Measurements from ENCODE around the gene PRMT7. TPM values are rescaled to one million over a fixed set of nuclear protein-coding genes. Genes with fewer than 3 reads are reported as not detected.

The PRMT7 gene
- total and polyA plus RNA-seq, 2 experiments from 2014 or later, result 27.2 to 49.6 TPM

DNA sequence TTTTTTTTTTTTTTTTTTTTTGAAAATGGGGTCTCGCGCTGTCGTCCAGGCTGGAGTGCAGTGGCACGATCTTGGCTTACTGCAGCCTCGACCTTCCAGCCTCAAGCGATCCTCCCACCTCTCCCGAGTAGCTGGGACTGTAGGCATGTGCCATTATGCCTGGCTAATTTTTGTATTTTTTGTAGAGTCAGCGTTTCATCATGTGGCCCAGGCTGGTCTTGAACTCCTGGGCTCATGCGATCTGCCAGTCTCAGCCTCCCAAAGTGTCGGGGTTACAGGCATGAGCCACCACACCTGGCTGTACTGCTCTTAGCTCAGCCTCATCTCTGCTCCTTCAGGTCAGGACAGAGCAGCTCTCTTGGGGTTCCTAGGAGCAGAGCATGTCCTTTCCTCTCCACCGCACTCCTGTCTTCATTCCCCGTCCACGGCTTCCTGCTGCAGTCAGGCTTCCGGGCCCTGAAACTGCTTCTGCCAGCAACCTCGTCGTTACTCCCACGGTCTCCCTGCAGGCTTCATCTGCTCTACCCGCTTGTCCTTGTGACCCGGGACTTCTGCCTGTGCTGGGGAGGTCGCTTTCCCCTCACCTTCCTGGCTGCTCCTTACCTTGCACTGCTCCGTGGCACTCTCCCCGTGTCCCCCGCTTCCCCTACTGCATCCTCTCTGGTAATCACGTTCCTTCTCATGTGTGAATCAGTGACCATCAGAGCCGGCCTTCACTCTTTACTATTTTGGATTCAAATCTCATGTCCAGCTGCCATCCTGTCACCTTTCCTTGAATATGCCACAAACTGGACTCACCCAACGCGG, 38.0 kb downstream of the PRMT7 start:
- H3K4me1 ChIP-seq (ENCODE audit: insufficient read depth), result no peaks in the 10 kb centered on the region
- 92 to 93% methylated on average over 25 to 27 of the region's 27 CpGs for WGBS, 2 experiments (ENCODE audit: low coverage in 1 of 2, low lambda C conversion rate in 2 of 2, missing lambda C conversion rate in 2 of 2)
- no peak for DNase-seq

DNA sequence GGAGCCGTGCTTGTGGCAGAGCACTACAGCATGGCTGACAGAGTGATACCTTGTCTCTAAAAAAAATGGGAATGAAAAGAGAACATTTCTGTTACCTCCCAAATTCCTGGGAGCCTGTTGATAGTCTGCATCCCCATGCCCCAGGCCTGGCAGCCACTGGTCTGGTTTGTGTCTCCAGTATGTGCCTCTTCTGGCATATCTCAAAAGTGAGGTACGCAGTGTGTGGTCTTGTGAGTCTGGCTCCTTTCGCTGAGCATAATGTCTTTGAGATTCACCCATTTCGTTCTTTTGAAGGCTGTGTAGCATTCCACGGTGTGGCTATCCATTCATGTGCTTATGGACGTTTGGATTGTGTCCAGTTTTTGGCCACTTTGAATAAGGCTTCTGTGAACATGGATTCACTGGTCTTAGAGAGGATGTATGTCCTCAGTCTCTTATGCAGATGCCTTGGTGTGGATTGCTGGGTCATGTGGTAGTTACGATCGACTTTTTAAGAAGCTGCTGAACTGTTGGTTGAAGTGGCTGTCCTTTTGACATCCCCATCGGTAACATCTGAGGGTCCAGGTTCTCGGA, 39.1 kb downstream of the PRMT7 start:
- in situ Hi-C loops (cut with MboI), result no loop called here
- Histone ChIP-seq H3K27me3 (replicated peaks; ENCODE audit: insufficient read depth) (no peaks in the 10 kb centered on the region), H3K4me1 (ENCODE audit: insufficient read depth) (no peaks in the 10 kb centered on the region), H3K4me2 (ENCODE audit: unreplicated experiment) (no peak overlapping the region), H3K27ac (no peak overlapping the region), H3F3A (ENCODE audit: insufficient read depth) (no peaks in the 10 kb centered on the region), H3K9me2 (ENCODE audit: insufficient read depth) (no peaks in the 10 kb centered on the region), H3K36me3 (ENCODE audit: low read depth) (peaks cover 3% of the 10 kb centered on the region; the same call in 1 of the 2 replicates), H3K79me2 (ENCODE audit: insufficient read depth) (no peaks in the 10 kb centered on the region), H3K9ac (no peak overlapping the region), H3K9me3 (ENCODE audit: low read depth) (no peaks in the 10 kb centered on the region), H3K4me3 (no peak overlapping the region), H4K20me1 (ENCODE audit: insufficient read depth) (no peaks in the 10 kb centered on the region), H2AFZ (no peak overlapping the region)
- no peak for DNase-seq
- no peak for TF ChIP-seq EZH2 (IDR thresholded peaks at IDR 0.05; ENCODE audit: insufficient read depth, poor library complexity, severe bottlenecking)
- TF ChIP-seq EZH2phosphoT487 (IDR thresholded peaks at IDR 0.05; ENCODE audit: insufficient read depth, low read depth), result no peak
- 91 to 93% methylated on average over 10 of the region's 10 CpGs for WGBS, 2 experiments (ENCODE audit: low coverage in 1 of 2, low lambda C conversion rate in 2 of 2, missing lambda C conversion rate in 2 of 2)

More for the DNA sequence above, 38.0 kb downstream of the PRMT7 start:
- H3K9me2 ChIP-seq (ENCODE audit: insufficient read depth), result no peaks in the 10 kb centered on the region
- no peak overlapping the region for H3K4me3 ChIP-seq
- H3K27ac ChIP-seq, result no peak overlapping the region
- no peaks in the 10 kb centered on the region for H3K27me3 ChIP-seq (replicated peaks; ENCODE audit: insufficient read depth)
- no peaks in the 10 kb centered on the region for H4K20me1 ChIP-seq (ENCODE audit: insufficient read depth)
- H3K36me3 ChIP-seq (ENCODE audit: low read depth), result peaks cover 3% of the 10 kb centered on the region; the same call in 1 of the 2 replicates
- H3K4me2 ChIP-seq (ENCODE audit: unreplicated experiment), result no peak overlapping the region
- no peak overlapping the region for H2AFZ ChIP-seq
- no peaks in the 10 kb centered on the region for H3F3A ChIP-seq (ENCODE audit: insufficient read depth)
- in situ Hi-C loops (cut with MboI), result no loop called here
- H3K9me3 ChIP-seq (ENCODE audit: low read depth), result no peaks in the 10 kb centered on the region
- TF ChIP-seq EZH2phosphoT487 (IDR thresholded peaks at IDR 0.05; ENCODE audit: insufficient read depth, low read depth), result no peak
- no peak for TF ChIP-seq EZH2 (IDR thresholded peaks at IDR 0.05; ENCODE audit: insufficient read depth, poor library complexity, severe bottlenecking)
- H3K79me2 ChIP-seq (ENCODE audit: insufficient read depth), result no peaks in the 10 kb centered on the region
- H3K9ac ChIP-seq, result no peak overlapping the region

DNA sequence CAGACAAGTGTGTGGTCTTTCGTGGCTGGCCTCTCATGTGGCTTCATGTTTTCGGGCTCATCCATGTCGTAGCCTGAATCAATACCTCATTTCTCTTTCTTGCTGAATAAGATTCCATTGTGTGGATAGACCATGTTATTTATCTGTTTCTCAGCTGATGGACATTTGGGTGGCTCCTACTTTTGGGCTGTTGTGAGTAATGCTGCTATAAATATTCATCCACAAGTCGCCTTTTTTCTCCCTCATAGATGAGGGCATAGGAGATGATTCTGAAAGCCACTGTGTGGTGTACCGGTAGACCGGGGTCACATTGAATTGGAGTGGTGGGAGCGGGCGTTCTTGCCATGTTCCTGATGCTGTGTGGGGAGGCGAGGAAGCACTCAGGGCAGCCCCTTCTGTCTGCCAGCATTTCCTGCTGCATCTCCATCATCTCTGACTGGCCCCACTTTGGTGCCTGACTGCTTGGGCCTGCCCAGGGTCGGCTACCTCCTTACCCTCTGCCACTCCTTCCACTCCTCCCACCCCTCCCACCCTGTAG, 40.1 kb downstream of the PRMT7 start:
- DNase-seq, result no peak
- H3F3A ChIP-seq (ENCODE audit: insufficient read depth), result no peaks in the 10 kb centered on the region
- no peak overlapping the region for H3K4me2 ChIP-seq (ENCODE audit: unreplicated experiment)
- H3K4me3 ChIP-seq, result no peak overlapping the region
- H3K9me2 ChIP-seq (ENCODE audit: insufficient read depth), result no peaks in the 10 kb centered on the region
- 97% methylated on average over 9 to 10 of the region's 10 CpGs for WGBS, 2 experiments (ENCODE audit: low coverage in 1 of 2, low lambda C conversion rate in 2 of 2, missing lambda C conversion rate in 2 of 2)
- H4K20me1 ChIP-seq (ENCODE audit: insufficient read depth), result no peaks in the 10 kb centered on the region
- no peak overlapping the region for H2AFZ ChIP-seq
- TF ChIP-seq EZH2 (IDR thresholded peaks at IDR 0.05; ENCODE audit: insufficient read depth, poor library complexity, severe bottlenecking), result no peak
- in situ Hi-C loops (cut with MboI), result no loop called here
- H3K27ac ChIP-seq, result no peak overlapping the region
- no peaks in the 10 kb centered on the region for H3K27me3 ChIP-seq (replicated peaks; ENCODE audit: insufficient read depth)
- no peaks in the 10 kb centered on the region for H3K9me3 ChIP-seq (ENCODE audit: low read depth)
- H3K4me1 ChIP-seq (ENCODE audit: insufficient read depth), result no peaks in the 10 kb centered on the region
- H3K36me3 ChIP-seq (ENCODE audit: low read depth), result peaks cover 3% of the 10 kb centered on the region; the same call in 1 of the 2 replicates
- H3K9ac ChIP-seq, result no peak overlapping the region
- H3K79me2 ChIP-seq (ENCODE audit: insufficient read depth), result no peaks in the 10 kb centered on the region

DNA sequence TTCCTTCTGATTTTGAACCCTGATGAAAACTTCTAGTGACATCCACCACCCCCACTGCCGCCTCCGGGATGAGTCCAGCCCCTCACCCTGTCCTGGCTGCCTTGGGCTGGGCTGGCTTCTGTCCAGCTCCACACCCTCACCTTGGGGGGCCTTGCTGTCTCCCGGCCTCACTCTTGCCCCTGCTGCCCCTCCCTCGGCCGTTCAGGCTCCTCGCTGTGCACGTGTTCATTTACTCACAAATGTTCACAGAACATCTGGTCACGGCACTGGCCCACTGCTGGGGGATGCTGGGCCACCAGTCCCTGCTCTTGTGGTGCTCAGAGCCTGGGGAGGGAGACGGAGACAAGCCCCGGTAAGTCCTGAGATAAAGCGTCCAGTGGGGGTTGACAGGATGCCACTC, 40.6 kb downstream of the PRMT7 start:
- no peaks in the 10 kb centered on the region for H3K79me2 ChIP-seq (ENCODE audit: insufficient read depth)
- H3K4me2 ChIP-seq (ENCODE audit: unreplicated experiment), result no peak overlapping the region
- H3K36me3 ChIP-seq (ENCODE audit: low read depth), result peaks cover 3% of the 10 kb centered on the region; the same call in 1 of the 2 replicates
- no peaks in the 10 kb centered on the region for H3K27me3 ChIP-seq (replicated peaks; ENCODE audit: insufficient read depth)
- no peak overlapping the region for H2AFZ ChIP-seq
- in situ Hi-C loops (cut with MboI), result no loop called here
- H4K20me1 ChIP-seq (ENCODE audit: insufficient read depth), result no peaks in the 10 kb centered on the region
- TF ChIP-seq EZH2 (IDR thresholded peaks at IDR 0.05; ENCODE audit: insufficient read depth, poor library complexity, severe bottlenecking) (no peak), EZH2phosphoT487 (IDR thresholded peaks at IDR 0.05; ENCODE audit: insufficient read depth, low read depth) (no peak)
- no peak overlapping the region for H3K27ac ChIP-seq
- no peaks in the 10 kb centered on the region for H3K9me3 ChIP-seq (ENCODE audit: low read depth)
- WGBS, 2 experiments (ENCODE audit: low coverage in 1 of 2, low lambda C conversion rate in 2 of 2, missing lambda C conversion rate in 2 of 2), result 85 to 88% methylated on average over 8 to 11 of the region's 11 CpGs
- no peak for DNase-seq
- no peak overlapping the region for H3K4me3 ChIP-seq
- H3K9me2 ChIP-seq (ENCODE audit: insufficient read depth), result no peaks in the 10 kb centered on the region
- no peaks in the 10 kb centered on the region for H3K4me1 ChIP-seq (ENCODE audit: insufficient read depth)
- H3K9ac ChIP-seq, result no peak overlapping the region
- H3F3A ChIP-seq (ENCODE audit: insufficient read depth), result no peaks in the 10 kb centered on the region
